LHCN-M2 (cell line): Measurements from ENCODE around the gene VPS26B. TPM values are rescaled to one million over a fixed set of nuclear protein-coding genes. Genes with fewer than 3 reads are reported as not detected.
"Not testable (repeated sequence)": the region's sequence is repeated elsewhere in the genome, so short reads cannot be mapped to it uniquely, and the experiment has no call there.

Experiments
- DNase-seq: peaks from one replicate; pipeline ENCODE4 v3.0.0-alpha.2; 2012; ENCODE audit warnings: low read depth
- total RNA-seq: library from RNA; depleted of rRNA; stranded (reverse); fragments of >200 nt; gene quantifications from 2 replicates; pipeline ENCODE4 v1.2.3, GENCODE V29; 2014

VPS26B gene
- total RNA-seq, 1 experiment from 2014 or later: 39.6 TPM

- no peak for DNase-seq
Observed at GRCh38 chr11:134231958-134232659, 7.6 kb downstream of the VPS26B start.

- DNase-seq: no peak
Observed at GRCh38 chr11:134233729-134234179, 9.3 kb downstream of the VPS26B start.

- no peak for DNase-seq
Observed at GRCh38 chr11:134235399-134235798, 10.9 kb downstream of the VPS26B start.

DNA sequence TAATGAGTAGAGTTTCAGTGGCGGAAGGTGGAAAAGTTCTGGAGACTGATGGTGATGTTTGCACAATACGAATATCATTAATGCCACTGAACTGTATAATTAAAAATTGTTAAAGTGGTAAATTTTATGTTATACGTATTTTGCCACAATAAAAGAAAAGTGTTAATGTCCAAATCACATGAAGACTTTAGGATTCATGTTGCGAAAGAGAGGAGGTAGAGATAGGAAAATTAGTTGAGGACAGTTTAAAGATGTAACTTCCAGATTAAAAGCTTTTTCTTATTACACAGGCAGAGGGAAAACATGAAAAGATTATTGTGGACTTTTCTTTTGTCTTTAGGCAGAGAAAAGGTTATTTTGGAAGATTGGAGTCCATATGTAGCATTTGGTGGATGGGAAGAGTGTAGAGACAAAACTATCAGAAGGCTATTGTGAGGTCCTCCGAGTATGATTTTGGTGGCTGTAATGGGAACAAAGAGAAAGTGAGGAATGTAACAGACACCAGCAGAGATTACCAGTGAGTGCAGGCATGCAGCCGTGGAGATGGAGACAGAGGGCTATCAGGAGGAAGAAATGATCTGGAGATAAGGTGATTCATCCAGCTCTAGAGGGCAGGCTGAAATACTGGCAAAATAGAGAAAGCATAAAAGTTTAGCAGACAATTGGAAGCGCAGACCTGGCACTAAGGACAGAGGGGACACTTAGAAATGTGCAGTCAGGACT is 12.5 kb downstream of the VPS26B start:
- no peak for DNase-seq

GRCh38 chr11:134237557-134237922 is 13.1 kb downstream of the VPS26B start:
- DNase-seq: no peak

- no peak for DNase-seq
Observed at GRCh38 chr11:134238956-134239355, 14.5 kb downstream of the VPS26B start.

DNA sequence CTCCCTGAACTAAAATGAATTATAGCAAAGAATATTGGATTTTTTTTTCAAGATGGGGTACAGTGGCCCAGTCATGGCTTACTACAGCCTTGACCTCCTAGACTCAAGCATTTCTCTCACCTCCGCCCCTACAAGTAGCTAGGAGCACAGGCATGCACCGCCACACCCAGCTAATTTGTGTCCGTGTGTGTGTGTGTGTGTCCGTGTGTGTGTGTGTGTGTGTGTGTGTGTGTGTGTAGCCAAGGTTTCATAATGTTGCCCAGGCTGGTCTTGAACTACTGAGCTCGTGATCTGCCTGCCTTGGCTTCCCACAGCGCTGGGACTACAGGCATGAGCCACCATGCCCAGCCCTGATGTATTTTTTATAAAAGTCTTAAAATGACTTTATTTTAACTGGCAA is 16.1 kb downstream of the VPS26B start:
- DNase-seq: no peak

GRCh38 chr11:134242376-134242775 is 17.9 kb downstream of the VPS26B start:
- no peak for DNase-seq

DNA sequence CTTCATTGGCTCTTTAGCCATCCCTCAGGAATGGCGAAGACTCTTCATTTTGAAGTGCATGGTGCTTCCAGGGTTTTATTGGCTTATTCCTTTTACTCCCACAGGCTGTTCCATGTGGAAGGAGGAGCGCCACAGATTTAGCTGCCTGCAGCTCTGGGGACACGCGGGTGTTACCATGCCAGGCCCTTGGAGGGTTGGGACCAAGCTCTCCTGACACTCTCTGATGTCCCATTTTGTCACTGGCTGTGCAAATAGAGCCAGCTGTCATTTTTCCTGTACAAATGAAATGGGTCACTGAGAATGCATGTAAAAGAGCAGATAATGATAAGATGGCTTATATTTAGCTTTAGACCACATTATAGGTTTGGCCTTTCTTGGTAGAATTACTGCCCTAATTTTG is 19.4 kb downstream of the VPS26B start:
- DNase-seq: no peak

DNA sequence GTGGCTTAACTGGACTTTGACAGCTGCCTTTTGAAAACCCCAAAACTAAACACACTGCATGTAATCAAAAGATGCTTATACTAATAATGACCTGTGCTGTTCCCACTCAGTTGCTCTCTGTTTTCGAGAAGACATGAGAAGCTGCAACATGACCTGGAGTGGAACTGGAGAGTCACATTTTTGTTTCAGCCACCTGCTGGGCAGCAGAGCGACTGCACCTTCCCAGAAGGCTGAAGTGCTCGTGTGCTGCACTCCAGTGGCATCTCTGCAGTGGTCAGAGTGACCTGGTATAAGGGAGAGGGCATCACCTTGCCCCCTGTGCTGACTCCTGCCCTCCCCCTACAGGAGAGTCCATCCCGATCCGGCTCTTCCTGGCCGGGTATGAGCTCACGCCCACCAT is 20.1 kb downstream of the VPS26B start:
- no peak for DNase-seq

DNA sequence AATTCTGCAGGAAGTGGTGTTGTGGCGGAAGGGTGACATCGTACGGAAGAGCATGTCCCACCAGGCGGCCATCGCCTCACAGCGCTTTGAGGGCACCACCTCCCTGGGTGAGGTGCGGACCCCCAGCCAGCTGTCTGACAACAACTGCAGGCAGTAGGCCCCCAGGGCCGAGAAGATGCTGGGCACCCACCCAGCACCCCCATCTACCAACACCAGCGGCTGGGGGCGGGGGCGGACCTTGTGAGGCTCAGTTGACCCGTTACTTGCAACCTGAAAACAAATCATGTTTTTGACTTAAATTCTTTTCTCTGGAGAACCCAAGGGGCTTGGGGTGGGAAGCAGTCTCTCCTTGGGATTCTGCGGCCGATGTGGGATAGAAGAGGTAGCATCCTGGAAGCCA is 21.0 kb downstream of the VPS26B start:
- DNase-seq: no peak

- DNase-seq: no peak
Observed at GRCh38 chr11:134246100-134246499, 21.6 kb downstream of the VPS26B start.

DNA sequence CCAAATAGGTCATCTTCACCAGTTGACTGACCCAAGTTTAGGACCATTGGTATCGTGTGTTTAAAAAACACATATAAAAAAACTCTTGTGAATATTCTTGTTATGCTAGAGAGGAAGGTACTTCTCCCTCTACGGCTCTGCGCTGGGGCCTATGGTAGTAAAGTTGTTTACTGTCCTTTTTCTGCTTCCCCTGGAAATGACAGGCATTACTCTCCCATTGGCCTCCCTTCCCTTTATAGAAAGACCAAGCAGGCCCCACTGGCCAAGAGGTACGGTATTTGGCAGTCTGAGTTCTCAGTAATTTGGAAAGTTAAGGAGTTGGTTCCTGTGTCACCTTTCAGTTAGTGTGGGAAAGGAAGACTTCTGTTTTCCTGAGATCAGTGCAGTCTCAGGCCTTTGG is 22.2 kb downstream of the VPS26B start:
- DNase-seq: no peak

- DNase-seq: no peak
Observed at GRCh38 chr11:134248910-134249480, 24.5 kb downstream of the VPS26B start.

DNA sequence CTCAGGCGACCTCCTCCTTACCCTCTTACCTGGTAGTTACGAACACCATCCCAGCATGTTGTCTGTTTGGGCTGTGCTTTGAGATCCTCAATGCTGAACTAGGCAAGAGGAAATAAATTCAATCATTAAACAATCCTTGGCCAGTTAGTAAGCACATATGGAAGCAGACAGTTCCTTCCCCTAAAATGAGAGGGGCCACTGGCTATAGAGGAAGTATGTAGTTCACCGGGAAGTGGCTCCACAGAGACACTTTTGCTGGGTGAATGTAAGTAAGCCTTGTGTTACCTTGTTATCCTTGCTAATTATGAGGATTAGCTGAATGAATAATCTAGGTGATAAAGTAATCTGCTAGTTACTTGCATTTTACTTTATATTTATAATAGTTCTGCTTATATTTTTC is 25.8 kb downstream of the VPS26B start:
- no peak for DNase-seq

- no peak for DNase-seq
Observed at GRCh38 chr11:134250675-134251074, 26.2 kb downstream of the VPS26B start.

DNA sequence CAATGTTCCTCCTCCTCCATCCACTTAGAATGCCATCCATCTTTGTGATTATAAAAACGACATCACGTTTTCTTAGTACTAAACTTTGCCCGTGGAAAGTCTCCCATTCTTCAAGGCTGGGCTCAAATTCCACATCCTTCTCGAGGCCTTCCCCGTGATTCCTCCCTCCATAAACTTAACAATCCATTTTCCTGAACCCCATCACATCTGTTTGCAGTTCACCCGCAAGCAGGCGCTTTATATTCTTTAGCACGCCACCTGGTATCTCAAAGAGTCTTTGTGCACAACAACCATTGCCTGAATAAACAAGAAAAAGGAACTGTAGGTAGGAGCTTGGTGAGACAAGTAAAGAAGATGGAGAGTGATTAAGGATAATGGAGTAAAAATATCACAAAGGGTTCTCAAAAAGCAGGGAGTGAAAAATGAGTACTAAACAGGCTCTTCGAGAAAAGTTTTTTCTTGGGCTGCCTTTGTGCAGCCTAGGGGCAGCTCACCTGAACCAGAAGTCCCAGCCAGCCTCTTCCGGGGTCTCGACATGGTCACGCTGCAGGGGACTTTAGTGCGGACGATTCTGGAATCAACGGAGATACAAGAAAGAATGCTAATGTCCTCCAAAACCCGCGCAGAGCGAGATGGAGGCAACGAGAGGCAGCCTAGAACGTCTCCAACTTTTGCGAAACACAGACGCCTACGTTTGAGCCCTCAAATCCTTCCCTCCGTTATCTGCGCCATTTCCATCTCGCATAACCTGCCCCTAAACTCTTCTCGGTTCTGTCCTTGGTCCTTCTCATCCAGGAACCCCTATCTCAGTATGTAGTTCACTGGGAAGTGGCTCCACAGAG is 28.1 kb downstream of the VPS26B start:
- DNase-seq: no peak

- DNase-seq: peak; percentile 94
Observed at GRCh38 chr11:134253188-134253993, 28.9 kb downstream of the VPS26B start, which contains the start of the genes ACAD8 and THYN1. TSS of gene ACAD8 (plus strand) at chr11:134253568. CDS start at chr11:134253601, 33 bp downstream. TSS of gene THYN1 (minus strand) at chr11:134253352. CDS start at chr11:134252882, 470 bp downstream.

DNA sequence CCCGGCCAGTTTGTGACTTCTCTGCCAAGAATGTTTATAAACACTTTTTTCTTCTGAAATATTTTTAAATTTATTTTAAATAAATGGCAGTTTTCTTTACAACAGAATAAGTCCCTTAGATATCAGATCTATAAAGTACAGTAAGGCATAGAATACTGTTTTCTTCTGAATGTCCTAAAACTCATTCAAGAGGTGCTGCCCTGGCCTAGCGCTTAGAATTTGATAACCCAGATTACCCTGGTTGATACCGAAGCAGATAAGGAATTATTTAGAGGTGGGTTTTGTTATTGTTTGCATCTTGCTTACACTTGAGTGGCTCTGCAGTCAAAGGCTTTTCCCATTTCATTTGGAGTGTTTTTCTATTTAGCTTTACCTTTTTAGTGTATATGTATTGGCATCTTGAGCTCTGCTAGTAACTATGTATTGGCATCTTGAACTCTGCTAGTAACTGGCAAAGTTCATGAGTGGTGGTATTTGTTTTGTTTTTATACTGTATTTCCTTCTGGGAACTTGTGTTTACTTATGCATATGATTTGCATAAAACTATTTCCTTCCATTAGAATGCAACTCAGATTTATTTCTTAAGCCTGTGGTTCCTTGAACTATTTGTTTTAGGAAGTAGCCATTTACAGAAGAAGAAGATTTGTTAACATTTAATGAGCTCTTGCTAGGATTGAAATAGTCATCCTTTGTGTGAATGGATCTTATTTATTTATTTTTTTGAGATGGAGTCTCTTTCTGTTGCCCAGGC is 30.1 kb downstream of the VPS26B start:
- no peak for DNase-seq

DNA sequence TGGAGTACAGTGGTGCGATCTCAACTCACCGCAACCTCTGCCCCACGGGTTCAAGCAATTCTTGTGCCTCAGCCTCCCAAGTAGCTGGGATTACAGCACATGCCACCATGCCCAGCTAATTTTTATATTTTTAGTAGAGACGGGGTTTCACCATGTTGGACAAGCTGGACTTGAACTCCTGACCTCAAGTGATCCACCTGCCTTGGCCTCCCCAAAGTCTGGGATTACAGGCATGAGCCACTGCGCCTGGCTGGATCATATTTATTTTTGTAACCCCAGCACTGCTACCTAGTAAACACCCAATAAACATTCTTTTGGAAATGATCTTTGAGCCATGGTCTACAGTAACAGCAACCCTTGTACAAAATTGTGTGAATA is 30.7 kb downstream of the VPS26B start:
- not testable (repeated sequence) for DNase-seq
